Esophagus muscularis mucosa (tissue), 4 donors: ENCODE results near the gene CNTN6. TPM values are rescaled to one million over a fixed set of nuclear protein-coding genes. Genes with fewer than 3 reads are reported as not detected.

ENCODE experiments used
- DNase-seq: peaks from one replicate; pipeline ENCODE4 v3.0.0-alpha.2; 2017; ENCODE audit errors: extremely low spot score
- H3K27ac ChIP-seq, 4 donors: fragments of 200-600 bp; sonication (generic); replicated peaks in 1 of 4; 1 replicate in 3 of 4; 2 replicates in 1 of 4; pipeline ENCODE4 v1.5.1; 2016 to 2019; ENCODE audit warnings: mild to moderate bottlenecking in 1 of 4
- H3K27me3 ChIP-seq, 4 donors: fragments of 200-600 bp; sonication (generic); one replicate each; pipeline versions ENCODE4 v1.5.1 to v1.6.0; 2016 to 2019
- H3K36me3 ChIP-seq, 4 donors: fragments of 200-600 bp; sonication (generic); one replicate each; pipeline ENCODE4 v1.5.1; 2016 to 2019
- H3K4me1 ChIP-seq, 4 donors: fragments of 200-600 bp; sonication (generic); one replicate each; pipeline ENCODE4 v1.5.1; 2016 to 2019
- H3K4me3 ChIP-seq, 4 donors: fragments of 200-600 bp; sonication (generic); 1 replicate in 2 of 4; 2 replicates in 2 of 4; pipeline ENCODE4 v1.5.1; 2016 to 2019; ENCODE audit warnings: mild to moderate bottlenecking in 4 of 4, moderate library complexity in 1 of 4
- H3K9me3 ChIP-seq, 4 donors: fragments of 200-600 bp; sonication (generic); 1 replicate in 3 of 4; 2 replicates in 1 of 4; pipeline ENCODE4 v1.5.1; 2016 to 2019
- CTCF ChIP-seq, 3 experiments: fragments of 200-600 bp in 2 of 3; fragments of 450-650 bp in 1 of 3; sonication (generic) in 2 of 3; IDR thresholded peaks; one replicate each; pipeline ENCODE4 v1.5.1; 2017 to 2019; ENCODE audit warnings: antibody characterized with exemption in 3 of 3, mild to moderate bottlenecking in 2 of 3, moderate library complexity in 1 of 3
- EP300 ChIP-seq: sonication (generic); formaldehyde crosslinking; IDR thresholded peaks from one replicate; pipeline ENCODE4 v1.6.1; 2017; ENCODE audit warnings: antibody characterized with exemption
- POLR2A ChIP-seq: fragments of 450-650 bp; IDR thresholded peaks from one replicate; pipeline ENCODE4 v1.6.1; 2017; ENCODE audit warnings: antibody characterized with exemption, moderate library complexity, mild to moderate bottlenecking, low read depth
- POLR2AphosphoS5 ChIP-seq, 2 donors: sonication (generic); formaldehyde crosslinking; IDR thresholded peaks; one replicate each; pipeline ENCODE4 v1.6.1; 2017; ENCODE audit warnings: antibody characterized with exemption in 2 of 2
- WGBS: methylation state at CpG from one replicate; pipeline ENCODE4 v1.1.5; 2018; 5-methylcytosine and 5-hydroxymethylcytosine counted together
- intact Hi-C: fragments of 100-400 bp; cut with DNase I; formaldehyde crosslinking; loops from one replicate; pipeline ENCODE4 v1.15.1; 2023
- total RNA-seq, 4 donors: library from RNA; depleted of rRNA; stranded (reverse); fragments of >200 nt; gene quantifications; one replicate each; pipeline versions ENCODE4 v1.1.0 to v1.2.1, GENCODE V29; 2016

CNTN6 gene
- total RNA-seq, 4 donors from 2014 or later = 0.06 to 0.83 (median 0.17) TPM; not detected in 1

GRCh38 chr3:1355691-1356090 lies 262.9 kb downstream of the CNTN6 start:
- 76% methylated on average over 3 of the region's 3 CpGs for WGBS
- intact Hi-C loops = no loop called here
- no peaks in the 10 kb centered on the region for H3K27me3 ChIP-seq
- TF ChIP-seq CTCF (IDR thresholded peaks at IDR 0.05) = no peak
- no peaks in the 10 kb centered on the region for H3K9me3 ChIP-seq
- H3K4me3 ChIP-seq = no peak overlapping the region
- no peaks in the 10 kb centered on the region for H3K36me3 ChIP-seq
- no peaks in the 10 kb centered on the region for H3K4me1 ChIP-seq
- no peak for DNase-seq
- H3K27ac ChIP-seq = no peak overlapping the region

GRCh38 chr3:1356101-1356500 lies 263.3 kb downstream of the CNTN6 start:
- H3K9me3 ChIP-seq = no peaks in the 10 kb centered on the region
- no peaks in the 10 kb centered on the region for H3K36me3 ChIP-seq
- DNase-seq = no peak
- no peak overlapping the region for H3K4me3 ChIP-seq
- no peak overlapping the region for H3K27ac ChIP-seq
- intact Hi-C loops = no loop called here
- no peaks in the 10 kb centered on the region for H3K27me3 ChIP-seq
- TF ChIP-seq POLR2A (no peak), POLR2AphosphoS5 (IDR thresholded peaks at IDR 0.05) (no peak), EP300 (no peak), CTCF (IDR thresholded peaks at IDR 0.05) (no peak)
- H3K4me1 ChIP-seq = no peaks in the 10 kb centered on the region
- 93% methylated on average over 3 of the region's 3 CpGs for WGBS

GRCh38 chr3:1365528-1365927 lies 272.7 kb downstream of the CNTN6 start:
- WGBS = 91% methylated on average over 2 of the region's 2 CpGs
- Histone ChIP-seq H3K4me1 (no peaks in the 10 kb centered on the region), H3K27me3 (no peaks in the 10 kb centered on the region), H3K4me3 (no peak overlapping the region), H3K27ac (no peak overlapping the region), H3K36me3 (no peaks in the 10 kb centered on the region), H3K9me3 (no peaks in the 10 kb centered on the region)
- no peak for TF ChIP-seq CTCF (IDR thresholded peaks at IDR 0.05)
- TF ChIP-seq POLR2AphosphoS5 (IDR thresholded peaks at IDR 0.05) = no peak
- no peak for TF ChIP-seq EP300
- intact Hi-C loops = no loop called here
- no peak for DNase-seq

- Histone ChIP-seq H3K36me3 (no peaks in the 10 kb centered on the region), H3K9me3 (no peaks in the 10 kb centered on the region), H3K4me1 (no peaks in the 10 kb centered on the region), H3K27me3 (no peaks in the 10 kb centered on the region), H3K4me3 (no peak overlapping the region), H3K27ac (no peak overlapping the region)
- intact Hi-C loops = no loop called here
- 70% methylated on average over 2 of the region's 2 CpGs for WGBS
- no peak for DNase-seq
- TF ChIP-seq CTCF (IDR thresholded peaks at IDR 0.05) = no peak
- no peak for TF ChIP-seq POLR2A
- TF ChIP-seq POLR2AphosphoS5 (IDR thresholded peaks at IDR 0.05) = no peak
- no peak for TF ChIP-seq EP300
Observed at GRCh38 chr3:1374471-1374870, 281.6 kb downstream of the CNTN6 start.

GRCh38 chr3:1375145-1375544 lies 282.3 kb downstream of the CNTN6 start:
- 69% methylated on average over 1 of the region's 1 CpG for WGBS
- intact Hi-C loops = no loop called here

More at GRCh38 chr3:1375145-1375544, 282.3 kb downstream of the CNTN6 start:
- H3K9me3 ChIP-seq = no peaks in the 10 kb centered on the region
- no peak overlapping the region for H3K27ac ChIP-seq
- H3K36me3 ChIP-seq = no peaks in the 10 kb centered on the region
- H3K4me1 ChIP-seq = no peaks in the 10 kb centered on the region
- DNase-seq = no peak
- no peaks in the 10 kb centered on the region for H3K27me3 ChIP-seq
- H3K4me3 ChIP-seq = no peak overlapping the region
- TF ChIP-seq POLR2AphosphoS5 (IDR thresholded peaks at IDR 0.05) (no peak), EP300 (no peak), CTCF (IDR thresholded peaks at IDR 0.05) (no peak), POLR2A (no peak)
